Lung (tissue), 12 donors: ENCODE data around the gene RFX3. TPM values are rescaled to one million over a fixed set of nuclear protein-coding genes. Genes with fewer than 3 reads are reported as not detected.

Experiments used
- ATAC-seq: fragments of 200-7000 bp; cut with Tn5 transposase; one replicate; pipeline ENCODE4 v1.9.1; 2020; ENCODE audit warnings: moderate number of reproducible peaks; ENCODE audit not compliant: insufficient read depth, low FRiP score
- DNase-seq, 3 donors: peaks; one replicate each; pipeline ENCODE4 v3.0.0-alpha.2; 2013 to 2017
- H3K27ac ChIP-seq, 2 donors: one replicate each; pipeline ENCODE4 v1.5.1; 2013; ENCODE audit warnings: mild to moderate bottlenecking in 2 of 2, moderate library complexity in 2 of 2, control low read depth in 1 of 2, inconsistent platforms in 1 of 2, low read depth in 1 of 2, low read length in 1 of 2
- H3K27me3 ChIP-seq, 3 donors: one replicate each; pipeline ENCODE4 v1.5.1; 2013; ENCODE audit warnings: low read length in 2 of 3; ENCODE audit not compliant: control insufficient read depth in 3 of 3, insufficient read depth in 3 of 3
- H3K36me3 ChIP-seq, 4 donors: one replicate each; pipeline ENCODE4 v1.5.1; 2013; ENCODE audit warnings: low read length in 4 of 4, mild to moderate bottlenecking in 1 of 4, moderate library complexity in 1 of 4; ENCODE audit not compliant: control insufficient read depth in 4 of 4, insufficient read depth in 4 of 4
- H3K4me1 ChIP-seq, 5 donors: one replicate each; pipeline ENCODE4 v1.5.1; 2013; ENCODE audit warnings: low read length in 5 of 5, mild to moderate bottlenecking in 2 of 5, moderate library complexity in 1 of 5; ENCODE audit not compliant: control insufficient read depth in 5 of 5, insufficient read depth in 5 of 5
- H3K4me3 ChIP-seq: one replicate; pipeline ENCODE4 v1.5.1; 2013; ENCODE audit warnings: mild to moderate bottlenecking, control low read depth, moderate library complexity
- H3K9ac ChIP-seq, 2 donors: one replicate each; pipeline ENCODE4 v1.5.1; 2013; ENCODE audit warnings: low read length in 2 of 2, control low read depth in 1 of 2; ENCODE audit not compliant: insufficient read depth in 1 of 2
- H3K9me3 ChIP-seq, 4 donors: one replicate each; pipeline ENCODE4 v1.5.1; 2013; ENCODE audit warnings: low read length in 3 of 4, mild to moderate bottlenecking in 1 of 4, moderate library complexity in 1 of 4; ENCODE audit not compliant: control insufficient read depth in 4 of 4, insufficient read depth in 3 of 4
- WGBS, 2 donors: extraction: QIAGEN DNeasy Blood & Tissue Kit; methylation state at CpG; one replicate each; pipeline ENCODE4 v1.1.7; 2013; 5-methylcytosine and 5-hydroxymethylcytosine counted together
- polyA plus RNA-seq, 2 donors: library from polyadenylated mRNA; stranded (reverse); fragments of 200-250 nt; gene quantifications; one replicate each; pipeline ENCODE4 v1.2.1, GENCODE V29; 2013
- total RNA-seq, 2 donors: library from RNA; depleted of rRNA in 1 of 2; stranded (reverse); fragments of >200 nt in 1 of 2; gene quantifications; one replicate each; pipeline ENCODE4 v1.2.1, GENCODE V29; 2014 to 2021
- TF ChIP-seq, protein P1 (sequence below): IDR thresholded peaks from 2 replicates; pipeline ENCODE4 v1.5.1; 2012; ENCODE audit warnings: mild to moderate bottlenecking; ENCODE audit errors: control extremely low read depth, extremely low read depth
- donor health status: control.
- donor health status: control.
- donor health status: Bipolar disorder and iron deficiency.
- donor health status: healthy.
- donor health status: DM: yes; HTN: yes; CAD: no.

Gene RFX3
- total and polyA plus RNA-seq, 4 donors: 3.3 to 45.8 (median 14.0) TPM

DNA sequence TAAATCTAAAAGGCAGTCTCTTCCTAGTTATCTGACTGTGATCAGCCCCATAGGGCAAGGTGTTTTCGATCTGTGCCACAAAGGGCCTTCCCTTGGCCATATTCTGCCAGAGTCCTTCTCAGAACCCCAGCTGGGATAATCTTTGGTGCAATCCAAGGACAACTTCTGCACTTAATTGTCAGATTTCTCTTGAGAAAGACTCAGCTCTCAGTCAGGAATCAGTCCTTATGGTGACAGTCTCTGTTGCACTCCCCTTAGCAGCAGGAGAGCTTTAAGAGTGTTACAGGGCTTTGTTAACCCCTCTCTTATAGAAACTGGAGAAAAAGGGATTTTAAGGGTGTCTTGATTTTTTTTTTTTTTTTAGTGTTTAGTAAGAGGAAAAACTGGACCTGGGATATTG is 15.4 kb upstream of the RFX3 start:
- ATAC-seq (no peak), DNase-seq (no peak)
- no peaks in the 10 kb centered on the region for H3K36me3 ChIP-seq
- no peak overlapping the region for H3K9ac ChIP-seq
- no peaks in the 10 kb centered on the region for H3K9me3 ChIP-seq
- WGBS, 2 donors: 94 to 95% methylated on average over 1 of the region's 1 CpG
- TF ChIP-seq, protein P1, sequence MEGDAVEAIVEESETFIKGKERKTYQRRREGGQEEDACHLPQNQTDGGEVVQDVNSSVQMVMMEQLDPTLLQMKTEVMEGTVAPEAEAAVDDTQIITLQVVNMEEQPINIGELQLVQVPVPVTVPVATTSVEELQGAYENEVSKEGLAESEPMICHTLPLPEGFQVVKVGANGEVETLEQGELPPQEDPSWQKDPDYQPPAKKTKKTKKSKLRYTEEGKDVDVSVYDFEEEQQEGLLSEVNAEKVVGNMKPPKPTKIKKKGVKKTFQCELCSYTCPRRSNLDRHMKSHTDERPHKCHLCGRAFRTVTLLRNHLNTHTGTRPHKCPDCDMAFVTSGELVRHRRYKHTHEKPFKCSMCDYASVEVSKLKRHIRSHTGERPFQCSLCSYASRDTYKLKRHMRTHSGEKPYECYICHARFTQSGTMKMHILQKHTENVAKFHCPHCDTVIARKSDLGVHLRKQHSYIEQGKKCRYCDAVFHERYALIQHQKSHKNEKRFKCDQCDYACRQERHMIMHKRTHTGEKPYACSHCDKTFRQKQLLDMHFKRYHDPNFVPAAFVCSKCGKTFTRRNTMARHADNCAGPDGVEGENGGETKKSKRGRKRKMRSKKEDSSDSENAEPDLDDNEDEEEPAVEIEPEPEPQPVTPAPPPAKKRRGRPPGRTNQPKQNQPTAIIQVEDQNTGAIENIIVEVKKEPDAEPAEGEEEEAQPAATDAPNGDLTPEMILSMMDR: no peak
- H3K27me3 ChIP-seq: no peaks in the 10 kb centered on the region
- no peak overlapping the region for H3K4me3 ChIP-seq
- no peak overlapping the region for H3K27ac ChIP-seq
- no peaks in the 10 kb centered on the region for H3K4me1 ChIP-seq

DNA sequence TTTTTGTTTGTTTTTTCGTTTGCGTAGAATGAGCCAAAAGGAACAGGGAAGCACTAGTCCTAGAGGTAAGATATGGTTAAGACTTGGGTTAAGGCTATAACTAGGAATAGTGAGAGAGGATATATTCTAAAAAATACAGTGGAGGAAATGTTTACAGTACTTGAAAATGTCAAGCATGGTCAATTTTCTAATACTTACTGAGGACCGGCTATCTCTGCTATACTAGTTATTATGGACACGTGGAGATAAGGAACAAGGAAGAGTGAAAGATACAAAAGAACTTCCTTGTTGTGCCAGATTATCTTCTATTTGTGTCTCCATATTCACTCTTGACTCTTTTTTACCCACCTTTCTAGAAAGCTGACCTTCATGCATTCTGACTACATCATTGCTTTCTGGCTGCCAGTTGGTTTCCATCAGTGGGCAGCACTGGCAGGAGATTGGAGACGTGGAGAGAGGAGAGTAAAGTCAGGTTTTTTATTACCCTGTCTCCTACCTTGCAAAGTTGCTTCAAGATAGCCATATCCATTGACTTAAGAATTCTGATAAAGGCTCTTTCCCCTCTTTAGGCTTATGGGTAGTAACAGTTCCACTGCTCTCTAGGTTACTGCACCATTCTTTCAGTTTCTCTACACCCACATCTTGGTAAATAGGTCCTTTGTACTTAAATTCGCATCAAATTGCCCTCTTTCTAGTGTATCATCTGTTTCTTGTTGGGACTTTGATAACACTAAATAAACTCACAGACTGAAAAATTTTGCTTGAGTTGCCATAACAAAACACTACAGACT is 9.0 kb upstream of the RFX3 start:
- Histone ChIP-seq H3K27me3 (no peaks in the 10 kb centered on the region), H3K4me1 (peaks cover 0 to 4% (median 0%) of the 10 kb centered on the region in 5 donors), H3K36me3 (peaks cover 0 to 3% (median 1%) of the 10 kb centered on the region in 4 donors), H3K27ac (no peak overlapping the region), H3K4me3 (no peak overlapping the region), H3K9ac (no peak overlapping the region), H3K9me3 (no peaks in the 10 kb centered on the region)
- TF ChIP-seq, protein P1: no peak
- ATAC-seq: no peak
- DNase-seq: no peak
- WGBS, 2 donors: 88 to 91% methylated on average over 6 of the region's 6 CpGs

DNA sequence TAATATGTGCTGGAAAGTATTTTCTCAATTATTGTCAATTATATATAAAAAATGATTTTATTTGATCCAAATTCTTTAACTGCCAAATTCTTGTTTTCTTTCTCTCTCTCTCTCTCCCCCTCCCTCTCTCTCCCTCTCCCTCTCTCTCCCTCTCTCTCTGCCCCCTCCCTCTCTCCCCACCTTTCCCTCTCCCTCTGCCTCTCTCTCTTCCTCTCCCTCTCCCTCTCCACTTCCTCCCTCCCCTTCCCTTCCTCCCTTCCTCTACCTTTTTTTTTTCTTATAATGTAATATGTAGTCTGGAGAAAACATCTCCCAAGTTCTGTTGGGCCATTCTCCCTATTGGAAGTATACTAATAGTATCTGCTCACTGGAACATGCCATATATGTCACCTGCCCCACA is 6.4 kb upstream of the RFX3 start:
- ATAC-seq: no peak
- TF ChIP-seq, protein P1: no peak
- H3K9me3 ChIP-seq: no peaks in the 10 kb centered on the region
- H3K4me1 ChIP-seq: peaks cover 1 to 16% (median 4%) of the 10 kb centered on the region in 5 donors
- no peak overlapping the region for H3K27ac ChIP-seq
- no peak for DNase-seq
- H3K4me3 ChIP-seq: no peak overlapping the region
- H3K36me3 ChIP-seq: peaks cover 0 to 3% (median 1%) of the 10 kb centered on the region in 4 donors
- no peak overlapping the region for H3K9ac ChIP-seq
- no peaks in the 10 kb centered on the region for H3K27me3 ChIP-seq

DNA sequence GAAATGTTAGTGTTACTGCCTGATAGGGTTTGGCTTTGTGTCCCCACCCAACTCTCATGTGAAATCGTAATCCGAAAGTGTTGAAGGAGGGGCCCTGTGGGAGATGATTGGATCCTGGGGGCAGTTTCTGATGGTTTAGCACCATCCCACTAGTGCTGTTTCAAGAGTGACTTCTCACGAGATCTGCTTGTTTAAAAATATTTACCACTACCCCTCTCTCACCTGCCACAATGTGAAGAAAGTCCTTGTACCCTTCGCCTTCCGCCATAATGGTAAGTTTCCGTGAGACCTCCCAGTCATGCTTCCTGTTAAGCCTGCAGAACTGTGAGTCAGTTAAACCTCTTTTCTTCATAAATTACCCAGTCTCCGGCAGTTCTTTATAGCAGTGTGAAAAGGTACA is 2.6 kb upstream of the RFX3 start:
- H3K9ac ChIP-seq: no peak overlapping the region
- DNase-seq: no peak

More for the DNA sequence above, 2.6 kb upstream of the RFX3 start:
- peaks cover 1 to 28% (median 6%) of the 10 kb centered on the region in 5 donors for H3K4me1 ChIP-seq
- 27 to 65% methylated on average over 7 of the region's 7 CpGs for WGBS, 2 donors
- TF ChIP-seq, protein P1: no peak
- no peaks in the 10 kb centered on the region for H3K27me3 ChIP-seq
- ATAC-seq: no peak
- no peak overlapping the region for H3K4me3 ChIP-seq
- no peaks in the 10 kb centered on the region for H3K9me3 ChIP-seq
- H3K27ac ChIP-seq: peak overlapping the region in 1 of 2 donors; percentile 40
- peaks cover 0 to 13% (median 1%) of the 10 kb centered on the region in 4 donors for H3K36me3 ChIP-seq
